ENCODE measurements around the gene CENPF.

CENPF gene

DNA sequence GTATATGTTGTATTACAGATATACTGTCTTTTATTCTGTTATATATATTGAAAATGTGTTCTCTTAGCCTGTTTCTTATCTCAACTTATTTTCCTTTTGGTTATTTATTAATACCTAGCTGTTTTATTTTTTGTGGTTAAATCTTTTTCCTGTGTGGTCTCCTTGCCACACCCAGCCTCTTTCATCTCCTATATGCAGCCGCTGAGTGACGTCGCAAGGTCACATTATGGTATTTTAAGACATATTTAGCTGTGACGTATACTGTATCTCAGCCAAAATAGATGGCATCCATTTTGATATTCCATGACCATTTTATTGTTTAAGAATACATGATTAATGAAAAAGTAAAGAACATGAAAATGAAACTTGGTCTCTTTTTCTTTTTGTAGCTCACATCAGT lies 29.1 kb downstream of the CENPF start:
- no peak for DNase-seq

DNA sequence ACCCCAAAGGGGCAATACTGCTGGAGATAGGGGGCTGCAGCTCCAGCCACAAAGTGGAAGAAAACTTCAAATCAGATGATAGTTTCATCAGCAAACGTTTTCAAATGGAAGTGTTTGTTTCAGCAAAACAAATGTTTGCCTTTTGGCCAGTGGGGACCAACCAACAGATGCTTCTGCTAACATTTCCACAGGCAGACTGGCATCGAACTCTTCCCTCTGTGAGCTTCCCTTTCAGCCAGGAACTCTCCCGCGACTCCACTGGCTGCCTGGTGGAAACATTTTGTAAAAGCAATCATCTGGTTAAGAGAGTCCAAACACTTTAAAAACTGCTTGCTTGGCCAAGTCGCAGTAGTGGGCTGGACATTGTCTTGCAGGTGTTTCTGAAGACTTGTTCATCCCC lies 30.7 kb downstream of the CENPF start:
- no peak for DNase-seq

DNA sequence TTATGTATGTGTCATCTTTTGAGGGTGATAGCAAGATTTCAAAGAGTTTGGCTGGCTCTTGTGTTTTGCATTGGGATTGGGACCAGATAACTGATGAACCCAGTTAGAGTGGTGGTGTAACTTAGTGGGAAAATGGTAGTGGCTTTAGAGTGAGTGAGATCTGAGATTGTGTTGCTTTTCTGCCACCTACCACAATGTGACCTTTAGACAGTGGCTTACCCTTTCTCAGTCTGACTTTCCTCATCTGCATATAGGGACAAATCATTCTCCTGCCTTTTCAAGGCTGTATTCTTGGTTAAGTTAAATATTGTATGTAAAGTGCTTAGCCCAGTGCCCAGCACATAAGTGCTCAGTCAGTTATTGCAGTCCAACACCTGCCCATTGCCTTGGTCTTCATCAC lies 31.3 kb downstream of the CENPF start:
- no peak for DNase-seq

DNA sequence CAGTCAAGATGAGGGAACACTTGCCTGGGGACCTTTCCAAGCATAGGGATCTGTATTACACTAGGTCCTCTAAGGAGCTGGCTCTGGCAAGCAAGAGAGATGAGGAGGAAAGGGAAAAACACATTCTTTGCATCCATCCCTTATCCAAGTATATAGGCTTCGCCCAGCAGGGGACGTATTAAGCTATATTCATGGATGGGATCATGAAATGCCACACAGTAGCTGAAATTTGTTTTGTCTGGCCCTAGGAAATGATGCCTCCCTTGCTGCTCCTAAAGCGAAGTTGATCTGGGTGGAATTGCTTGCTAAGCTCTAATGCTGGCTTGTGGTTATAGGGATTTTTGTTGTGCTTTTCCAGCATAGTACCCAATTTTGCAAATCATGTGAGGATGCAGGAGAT lies 32.1 kb downstream of the CENPF start:
- no peak for DNase-seq

DNA sequence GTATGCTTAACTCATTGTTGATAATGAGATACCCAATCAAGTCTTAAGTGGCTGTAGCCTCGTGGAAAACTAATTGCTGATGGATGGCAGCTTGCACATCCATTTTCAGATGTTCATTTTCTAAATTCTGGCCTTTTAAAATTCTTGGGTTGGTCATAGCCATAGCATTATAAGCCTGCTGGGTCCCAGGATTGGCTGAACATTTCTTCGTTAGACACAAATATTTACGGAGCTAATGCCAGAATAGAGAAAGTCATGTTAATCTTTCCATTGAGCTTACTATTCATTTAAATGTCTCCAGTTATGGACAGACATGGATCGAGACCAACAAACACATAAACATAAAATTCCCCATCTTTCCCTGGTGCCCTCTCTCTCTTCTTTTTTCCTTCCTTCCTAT lies 32.5 kb downstream of the CENPF start:
- DNase-seq = no peak

DNA sequence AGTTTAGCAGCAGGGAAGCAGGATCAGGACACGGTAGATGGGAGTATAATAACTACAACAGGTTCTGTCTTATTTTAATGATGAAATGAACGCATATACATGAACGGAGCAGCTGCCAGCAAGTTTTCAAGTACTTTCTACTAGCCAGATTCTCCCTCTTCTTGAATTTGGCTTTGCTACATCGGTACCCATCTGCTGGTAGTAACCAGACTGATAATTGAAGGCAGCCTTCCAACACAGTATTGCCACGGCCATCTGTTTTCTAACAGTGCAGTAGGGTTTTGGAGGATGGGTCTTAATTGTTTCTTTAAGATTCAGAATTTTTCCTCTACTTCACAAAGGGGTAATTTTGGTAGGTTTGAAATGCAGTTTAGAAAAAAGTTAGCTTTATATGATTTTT lies 33.4 kb downstream of the CENPF start:
- DNase-seq = no peak

DNA sequence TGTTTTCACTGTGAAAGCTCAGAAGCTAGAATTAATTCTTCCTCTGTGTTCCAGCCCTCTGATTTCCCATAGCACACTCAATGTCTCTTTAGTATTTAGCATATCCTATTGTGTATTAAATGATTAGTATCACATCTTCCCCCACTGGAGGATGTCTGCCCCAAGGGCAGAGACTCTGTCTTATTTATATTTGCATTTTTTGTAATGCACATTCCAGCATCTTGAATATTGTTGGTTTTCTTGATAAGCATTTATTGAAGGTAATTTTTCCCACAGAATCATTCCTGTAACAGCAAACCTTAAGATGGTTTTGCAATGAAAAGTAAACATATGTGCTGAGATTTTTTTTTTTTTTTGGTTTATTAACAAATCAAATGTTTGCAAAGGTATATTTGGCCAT lies 34.1 kb downstream of the CENPF start:
- no peak for DNase-seq

DNA sequence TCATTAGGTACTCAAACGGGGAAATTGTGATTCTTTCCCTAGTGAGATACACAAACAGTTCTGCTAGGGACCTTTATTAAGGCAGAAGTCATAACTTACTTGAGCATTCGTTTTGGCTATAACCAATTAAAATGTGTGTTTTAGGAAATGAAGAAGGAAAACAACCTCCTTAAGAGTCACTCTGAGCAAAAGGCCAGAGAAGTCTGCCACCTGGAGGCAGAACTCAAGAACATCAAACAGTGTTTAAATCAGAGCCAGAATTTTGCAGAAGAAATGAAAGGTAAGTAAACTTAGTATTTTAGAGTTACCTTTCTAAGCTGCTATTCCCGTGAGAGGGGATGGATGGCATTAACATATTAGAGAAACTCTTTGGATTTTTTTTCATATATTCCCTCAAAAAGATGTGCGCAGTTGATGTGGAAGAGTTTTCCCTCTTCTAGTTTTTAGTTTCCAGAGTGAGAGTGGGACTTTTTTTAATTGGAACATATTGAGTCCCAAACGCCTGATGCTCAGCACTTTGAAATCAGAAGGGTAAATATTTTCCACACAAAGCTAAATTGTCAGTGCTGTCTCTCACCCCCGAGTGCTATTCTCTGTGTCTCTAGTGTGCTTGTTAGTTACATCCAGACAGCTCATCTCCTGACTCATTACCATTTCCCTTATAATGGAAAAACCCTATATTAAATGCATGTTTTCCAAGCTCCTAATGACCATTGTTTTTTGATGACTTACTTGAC lies 34.9 kb downstream of the CENPF start:
- DNase-seq = no peak

DNA sequence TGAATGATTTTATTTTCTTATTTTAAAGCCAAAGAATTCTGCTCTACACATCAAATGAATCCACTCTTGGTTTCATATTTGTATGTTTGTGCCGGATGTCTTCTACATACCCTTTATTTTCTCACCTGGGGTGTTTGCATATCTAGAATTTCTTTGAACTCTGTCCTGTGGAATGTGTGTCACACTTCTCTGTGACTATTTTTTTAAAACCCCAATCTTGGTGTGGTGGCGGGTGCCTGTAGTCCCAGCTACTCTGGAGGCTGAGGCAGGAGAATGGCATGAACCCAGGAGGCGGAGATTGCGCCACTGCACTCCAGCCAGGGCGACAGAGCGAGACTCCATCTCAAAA lies 35.4 kb downstream of the CENPF start:
- no peak for DNase-seq

DNA sequence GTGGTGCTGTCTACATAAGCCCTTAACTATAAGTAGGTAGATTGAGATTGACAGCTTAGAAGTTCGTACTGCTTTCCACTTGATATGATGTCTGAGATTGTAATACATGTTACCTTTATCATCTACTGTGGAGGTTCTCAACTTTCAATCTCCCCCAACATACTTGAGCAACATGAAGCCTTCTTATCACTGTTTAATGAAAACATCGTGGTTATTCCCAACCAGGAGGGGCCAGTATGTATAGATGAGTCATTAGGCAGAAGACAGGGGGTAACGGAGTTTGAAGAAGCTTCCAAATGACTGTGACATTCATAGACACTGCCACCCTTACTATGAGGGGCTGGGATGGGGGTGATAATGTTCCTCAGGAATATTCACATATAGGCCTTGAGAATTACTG lies 36.0 kb downstream of the CENPF start:
- DNase-seq = no peak

DNA sequence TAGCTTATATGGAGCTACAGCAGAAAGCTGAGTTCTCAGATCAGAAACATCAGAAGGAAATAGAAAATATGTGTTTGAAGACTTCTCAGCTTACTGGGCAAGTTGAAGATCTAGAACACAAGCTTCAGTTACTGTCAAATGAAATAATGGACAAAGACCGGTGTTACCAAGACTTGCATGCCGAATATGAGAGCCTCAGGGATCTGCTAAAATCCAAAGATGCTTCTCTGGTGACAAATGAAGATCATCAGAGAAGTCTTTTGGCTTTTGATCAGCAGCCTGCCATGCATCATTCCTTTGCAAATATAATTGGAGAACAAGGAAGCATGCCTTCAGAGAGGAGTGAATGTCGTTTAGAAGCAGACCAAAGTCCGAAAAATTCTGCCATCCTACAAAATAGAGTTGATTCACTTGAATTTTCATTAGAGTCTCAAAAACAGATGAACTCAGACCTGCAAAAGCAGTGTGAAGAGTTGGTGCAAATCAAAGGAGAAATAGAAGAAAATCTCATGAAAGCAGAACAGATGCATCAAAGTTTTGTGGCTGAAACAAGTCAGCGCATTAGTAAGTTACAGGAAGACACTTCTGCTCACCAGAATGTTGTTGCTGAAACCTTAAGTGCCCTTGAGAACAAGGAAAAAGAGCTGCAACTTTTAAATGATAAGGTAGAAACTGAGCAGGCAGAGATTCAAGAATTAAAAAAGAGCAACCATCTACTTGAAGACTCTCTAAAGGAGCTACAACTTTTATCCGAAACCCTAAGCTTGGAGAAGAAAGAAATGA lies 37.6 kb downstream of the CENPF start:
- DNase-seq = no peak

DNA sequence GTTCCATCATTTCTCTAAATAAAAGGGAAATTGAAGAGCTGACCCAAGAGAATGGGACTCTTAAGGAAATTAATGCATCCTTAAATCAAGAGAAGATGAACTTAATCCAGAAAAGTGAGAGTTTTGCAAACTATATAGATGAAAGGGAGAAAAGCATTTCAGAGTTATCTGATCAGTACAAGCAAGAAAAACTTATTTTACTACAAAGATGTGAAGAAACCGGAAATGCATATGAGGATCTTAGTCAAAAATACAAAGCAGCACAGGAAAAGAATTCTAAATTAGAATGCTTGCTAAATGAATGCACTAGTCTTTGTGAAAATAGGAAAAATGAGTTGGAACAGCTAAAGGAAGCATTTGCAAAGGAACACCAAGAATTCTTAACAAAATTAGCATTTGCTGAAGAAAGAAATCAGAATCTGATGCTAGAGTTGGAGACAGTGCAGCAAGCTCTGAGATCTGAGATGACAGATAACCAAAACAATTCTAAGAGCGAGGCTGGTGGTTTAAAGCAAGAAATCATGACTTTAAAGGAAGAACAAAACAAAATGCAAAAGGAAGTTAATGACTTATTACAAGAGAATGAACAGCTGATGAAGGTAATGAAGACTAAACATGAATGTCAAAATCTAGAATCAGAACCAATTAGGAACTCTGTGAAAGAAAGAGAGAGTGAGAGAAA lies 38.4 kb downstream of the CENPF start:
- no peak for DNase-seq

DNA sequence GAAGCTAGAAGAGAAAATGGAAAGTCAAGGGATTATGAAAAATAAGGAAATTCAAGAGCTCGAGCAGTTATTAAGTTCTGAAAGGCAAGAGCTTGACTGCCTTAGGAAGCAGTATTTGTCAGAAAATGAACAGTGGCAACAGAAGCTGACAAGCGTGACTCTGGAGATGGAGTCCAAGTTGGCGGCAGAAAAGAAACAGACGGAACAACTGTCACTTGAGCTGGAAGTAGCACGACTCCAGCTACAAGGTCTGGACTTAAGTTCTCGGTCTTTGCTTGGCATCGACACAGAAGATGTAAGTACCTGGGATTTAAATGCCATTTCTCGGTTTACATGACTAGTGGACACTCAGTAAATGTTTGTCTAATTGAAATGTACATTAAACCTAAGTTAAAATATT lies 40.0 kb downstream of the CENPF start:
- no peak for DNase-seq

DNA sequence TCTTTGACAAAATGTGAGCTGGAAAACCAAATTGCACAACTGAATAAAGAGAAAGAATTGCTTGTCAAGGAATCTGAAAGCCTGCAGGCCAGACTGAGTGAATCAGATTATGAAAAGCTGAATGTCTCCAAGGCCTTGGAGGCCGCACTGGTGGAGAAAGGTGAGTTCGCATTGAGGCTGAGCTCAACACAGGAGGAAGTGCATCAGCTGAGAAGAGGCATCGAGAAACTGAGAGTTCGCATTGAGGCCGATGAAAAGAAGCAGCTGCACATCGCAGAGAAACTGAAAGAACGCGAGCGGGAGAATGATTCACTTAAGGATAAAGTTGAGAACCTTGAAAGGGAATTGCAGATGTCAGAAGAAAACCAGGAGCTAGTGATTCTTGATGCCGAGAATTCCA lies 42.7 kb downstream of the CENPF start:
- no peak for DNase-seq

DNA sequence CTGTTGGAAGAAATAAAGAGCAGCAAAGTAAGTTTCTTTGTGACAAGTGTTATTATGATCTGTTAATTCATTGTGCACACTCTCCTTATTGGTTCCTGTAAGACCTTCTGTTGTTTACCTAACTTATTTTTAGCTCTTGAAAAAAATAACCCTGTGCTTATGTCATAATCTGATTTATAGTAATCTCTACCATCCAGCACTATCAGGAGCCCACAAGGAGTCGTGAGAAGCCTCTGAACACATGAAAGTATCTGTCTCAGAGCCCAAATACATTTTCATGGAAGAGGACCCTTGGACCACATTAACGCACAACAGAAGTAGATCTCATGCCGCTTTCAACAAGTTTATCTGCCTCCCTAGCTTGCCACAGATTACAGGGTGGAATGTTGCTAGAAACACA lies 45.8 kb downstream of the CENPF start:
- no peak for DNase-seq

DNA sequence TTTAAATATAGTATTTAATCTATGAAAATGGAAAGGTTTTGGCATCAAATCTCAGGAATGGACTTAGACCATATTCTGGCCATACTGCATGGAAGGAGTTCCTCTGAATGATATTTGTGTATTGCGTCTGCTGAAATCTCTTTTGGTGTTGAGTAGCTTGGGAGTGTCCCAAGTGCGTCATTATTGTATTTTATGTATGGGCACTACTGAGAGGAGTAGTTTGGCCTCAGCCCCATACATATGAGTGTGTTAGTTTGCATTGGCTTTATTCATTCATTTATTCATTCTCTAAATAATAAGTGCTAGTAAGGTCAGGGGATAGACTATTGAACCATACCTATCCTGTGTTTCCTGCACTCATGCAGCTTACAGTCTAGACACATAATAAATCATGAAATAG lies 46.6 kb downstream of the CENPF start:
- no peak for DNase-seq

DNA sequence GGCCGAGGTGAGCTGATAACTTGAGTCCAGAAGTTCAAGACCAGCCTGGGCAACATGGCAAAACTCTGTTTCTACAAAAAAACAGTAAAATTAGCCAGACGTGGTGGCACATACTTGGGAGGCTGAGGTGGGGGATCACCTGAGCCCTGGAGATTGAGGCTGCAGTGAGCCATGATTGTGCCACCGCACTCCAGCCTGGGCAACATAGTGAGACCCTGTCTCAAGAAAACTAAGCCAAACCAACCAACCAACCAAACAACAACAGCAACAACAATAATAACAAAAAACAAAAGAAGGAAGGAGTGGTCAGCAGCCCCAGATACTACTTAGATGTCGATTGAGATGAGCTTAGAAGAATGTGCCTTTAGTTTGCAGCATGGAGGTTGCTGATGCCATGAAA lies 47.7 kb downstream of the CENPF start:
- no peak for DNase-seq

DNA sequence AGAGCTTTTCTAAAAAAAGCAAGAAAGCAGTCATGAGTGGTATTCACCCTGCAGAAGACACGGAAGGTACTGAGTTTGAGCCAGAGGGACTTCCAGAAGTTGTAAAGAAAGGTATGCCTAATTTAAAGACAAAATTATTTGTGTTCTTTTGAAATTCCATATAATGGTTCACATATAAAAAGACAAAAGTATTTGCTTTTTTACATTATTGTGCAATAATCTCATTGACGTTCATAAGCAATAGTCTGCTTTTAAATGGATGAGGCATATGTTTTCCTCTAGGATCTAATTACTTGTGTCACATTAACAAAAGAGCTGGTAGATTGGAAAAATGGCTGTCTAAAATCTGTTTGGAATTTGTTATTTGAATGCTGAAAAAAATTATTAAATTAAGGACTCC lies 54.3 kb downstream of the CENPF start:
- DNase-seq = no peak

DNA sequence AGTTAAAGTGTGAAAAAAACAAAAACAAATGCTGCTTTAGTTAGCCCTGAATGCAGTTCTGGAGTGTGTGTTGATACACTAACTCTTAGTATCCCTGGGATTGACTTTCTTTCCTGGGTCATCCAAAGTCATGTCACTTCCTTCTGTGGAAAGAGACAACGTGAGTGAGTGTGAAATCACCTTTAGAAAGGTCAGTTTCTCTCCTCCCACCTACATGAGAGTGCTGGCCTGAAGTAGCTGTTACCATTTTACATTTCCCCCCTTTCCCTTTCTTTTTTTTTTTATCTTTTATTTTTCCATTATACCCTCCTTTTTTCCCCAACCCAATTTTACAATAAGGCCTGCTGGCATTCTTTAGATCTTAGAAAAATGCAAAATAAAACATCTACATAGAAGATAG lies 55.2 kb downstream of the CENPF start:
- DNase-seq = no peak

DNA sequence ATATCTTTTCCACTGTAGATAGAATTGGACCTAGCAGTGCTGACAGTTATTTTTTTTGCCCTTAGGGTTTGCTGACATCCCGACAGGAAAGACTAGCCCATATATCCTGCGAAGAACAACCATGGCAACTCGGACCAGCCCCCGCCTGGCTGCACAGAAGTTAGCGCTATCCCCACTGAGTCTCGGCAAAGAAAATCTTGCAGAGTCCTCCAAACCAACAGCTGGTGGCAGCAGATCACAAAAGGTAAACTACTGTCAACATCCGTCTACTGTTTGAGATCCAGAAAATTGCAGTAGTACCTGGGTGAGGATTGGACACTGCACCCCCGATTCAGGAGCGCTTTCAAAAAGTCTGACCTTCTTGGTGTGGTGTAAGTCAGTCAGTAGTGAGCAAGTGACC lies 55.8 kb downstream of the CENPF start:
- no peak for DNase-seq

DNA sequence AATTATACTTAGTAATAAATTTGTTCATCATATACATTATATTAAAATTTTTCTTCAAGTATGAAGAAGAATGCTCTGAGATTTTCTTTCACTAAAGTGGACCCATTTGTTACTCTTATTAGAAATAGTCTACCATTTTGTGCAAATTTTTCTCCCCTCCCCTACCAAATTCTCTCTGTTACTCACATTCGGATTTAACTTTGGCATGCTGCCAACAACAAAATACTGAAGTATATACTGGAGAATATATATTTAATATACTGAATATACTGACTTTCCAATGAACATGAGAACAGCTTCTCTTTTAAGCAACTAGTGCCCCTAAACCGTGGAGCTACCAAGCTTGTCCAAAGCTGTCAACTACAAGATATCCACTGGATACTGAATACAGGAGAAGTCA lies 57.2 kb downstream of the CENPF start:
- no peak for DNase-seq

DNA sequence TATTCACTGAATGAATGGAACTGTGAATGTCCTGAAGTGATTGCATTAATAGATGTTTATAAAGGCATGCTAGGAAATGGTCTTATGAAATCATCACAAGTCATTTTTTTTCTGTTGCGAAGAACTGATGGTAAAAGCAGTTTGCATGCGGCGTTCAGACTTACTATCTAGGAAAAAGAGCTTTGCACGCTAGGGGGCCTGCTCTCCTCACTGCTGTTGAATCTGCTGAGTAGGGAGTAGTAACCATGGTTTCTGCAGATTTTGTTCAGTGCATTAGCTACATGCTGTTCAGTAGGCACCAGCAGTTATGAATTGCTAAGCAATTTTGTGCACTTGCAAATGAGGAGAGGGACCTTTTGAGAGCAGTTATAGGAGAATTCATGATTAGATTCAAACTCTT lies 57.9 kb downstream of the CENPF start:
- DNase-seq = peak in 1 of 4 experiments; percentile 19

DNA sequence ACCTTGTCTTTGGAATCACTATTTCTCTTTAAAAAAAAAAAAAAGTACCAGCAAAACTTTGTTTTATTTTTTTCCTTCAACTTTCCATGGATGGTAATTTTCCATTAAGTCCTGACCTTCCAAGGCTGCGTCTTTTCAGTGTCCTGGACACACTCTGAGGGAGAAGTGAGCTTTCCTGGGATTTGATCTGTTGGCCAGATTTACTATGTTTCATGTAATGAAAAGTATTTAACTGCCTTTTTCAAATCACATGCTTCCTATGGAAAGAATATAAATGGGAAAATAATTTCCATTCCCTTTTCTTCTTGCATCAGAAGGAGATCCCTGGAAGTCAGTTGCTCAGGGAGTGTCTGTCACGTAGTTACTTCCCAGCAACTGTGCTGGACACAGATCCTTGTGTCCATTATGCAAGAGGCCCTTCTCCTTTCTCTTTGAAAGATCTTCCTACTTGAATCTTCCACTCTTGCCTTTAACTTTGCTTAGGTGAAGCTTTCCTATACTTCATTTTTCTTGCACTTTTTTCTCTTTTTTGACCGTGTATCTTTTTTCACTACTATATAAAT lies 59.3 kb downstream of the CENPF start:
- no peak for DNase-seq

Measured in activated naive CD4-positive, alpha-beta T cell (primary cell).